Testis (tissue), 3 donors: Measurements from ENCODE around the gene IPO7. TPM values are rescaled to one million over a fixed set of nuclear protein-coding genes. Genes with fewer than 3 reads are reported as not detected.

Experiments used
- DNase-seq: peaks from one replicate; pipeline ENCODE4 v3.0.0-alpha.2; 2019
- H3K27ac ChIP-seq, 2 donors: fragments of 200-600 bp; sonication (generic); one replicate each; pipeline ENCODE4 v1.5.1; 2019
- H3K27me3 ChIP-seq: fragments of 200-600 bp; sonication (generic); one replicate; pipeline ENCODE4 v1.5.1; 2019
- H3K36me3 ChIP-seq: fragments of 200-600 bp; sonication (generic); one replicate; pipeline ENCODE4 v1.5.1; 2017; ENCODE audit warnings: low read depth; ENCODE audit errors: missing control alignments
- H3K4me1 ChIP-seq: fragments of 200-600 bp; sonication (generic); one replicate; pipeline ENCODE4 v1.5.1; 2019
- H3K4me3 ChIP-seq, 2 donors: fragments of 200-600 bp; sonication (generic); one replicate each; pipeline ENCODE4 v1.5.1; 2017 to 2019
- H3K9me3 ChIP-seq: fragments of 200-600 bp; sonication (generic); one replicate; pipeline ENCODE4 v1.5.1; 2017
- CTCF ChIP-seq, 3 experiments: fragments of 450-650 bp in 2 of 3; fragments of 200-600 bp in 1 of 3; sonication (generic) in 1 of 3; IDR thresholded peaks; one replicate each; pipeline ENCODE4 v1.5.1; 2016 to 2019; ENCODE audit warnings: antibody characterized with exemption in 3 of 3, mild to moderate bottlenecking in 2 of 3, moderate library complexity in 1 of 3
- POLR2A ChIP-seq: fragments of 450-650 bp; IDR thresholded peaks from one replicate; pipeline ENCODE4 v1.6.1; 2017; ENCODE audit warnings: antibody characterized with exemption, mild to moderate bottlenecking, moderate library complexity
- WGBS, 2 donors: methylation state at CpG; one replicate each; pipeline ENCODE4 v1.1.5; 2018; 5-methylcytosine and 5-hydroxymethylcytosine counted together
- intact Hi-C: fragments of 100-400 bp; cut with DNase I; formaldehyde crosslinking; loops from one replicate; pipeline ENCODE4 v1.15.1; 2023; ENCODE audit warnings: low total_unique reads
- polyA plus RNA-seq: library from polyadenylated mRNA; stranded (reverse); fragments of 350-450 nt; fragmentation: Illumina TruSeq; extraction: RNeasy Lipid Tissue Mini Kit (QIAGEN cat#74804); gene quantifications from one replicate; pipeline ENCODE4 v1.2.3, GENCODE V29; 2014; ENCODE audit warnings: low read depth, low replicate concordance; ENCODE audit not compliant: insufficient read depth
- total RNA-seq, 2 donors: library from RNA; depleted of rRNA; stranded (reverse); fragments of >200 nt; gene quantifications; one replicate each; pipeline ENCODE4 v1.2.3, GENCODE V29; 2016

The IPO7 gene
- total and polyA plus RNA-seq, 3 donors from 2014 or later = 28.8 to 65.6 (median 51.7) TPM

- peaks cover 7% of the 10 kb centered on the region for H3K4me1 ChIP-seq
- intact Hi-C loops = loop anchor here (2.0 kb wide), 1 partner anchor 146 kb away; the partner anchor contains the start of gene TMEM41B
- WGBS, 2 donors = 0% methylated on average over 21 to 44 of the region's 45 CpGs
- H3K9me3 ChIP-seq = no peaks in the 10 kb centered on the region
- no peaks in the 10 kb centered on the region for H3K36me3 ChIP-seq
- peak; percentile 100 for DNase-seq
- no peaks in the 10 kb centered on the region for H3K27me3 ChIP-seq
- H3K4me3 ChIP-seq = peak within 1 kb of the TSS; percentile 87 to 94
- H3K27ac ChIP-seq = peak within 1 kb of the TSS; percentile 97 to 100
- TF ChIP-seq POLR2A = peak; percentile 90
- TF ChIP-seq CTCF (IDR thresholded peaks at IDR 0.05) = peak in 2 of 3 experiments; percentile 29 to 63
These were observed 76.0 kb downstream of the IPO7 start, which contains the start of gene ZNF143 for GRCh38 chr11:9460322-9461062. Gene ZNF143, plus strand, starts transcription at chr11:9461012. Its CDS starts 10,297 bp downstream, at chr11:9471309.

GRCh38 chr11:9461063-9461759 lies 76.8 kb downstream of the IPO7 start:
- intact Hi-C loops = loop anchor here (2.0 kb wide), 1 partner anchor 146 kb away; the partner anchor contains the start of gene TMEM41B
- no peaks in the 10 kb centered on the region for H3K9me3 ChIP-seq
- 0% methylated on average over 5 to 45 of the region's 57 CpGs for WGBS, 2 donors
- H3K36me3 ChIP-seq = no peaks in the 10 kb centered on the region
- TF ChIP-seq CTCF (IDR thresholded peaks at IDR 0.05) = peak in 1 of 3 experiments; percentile 1
- no peak for TF ChIP-seq POLR2A
- peak overlapping the region; percentile 87 to 94 for H3K4me3 ChIP-seq
- peaks cover 7% of the 10 kb centered on the region for H3K4me1 ChIP-seq
- no peaks in the 10 kb centered on the region for H3K27me3 ChIP-seq
- DNase-seq = peak; percentile 83
- peak overlapping the region; percentile 90 to 100 for H3K27ac ChIP-seq

- WGBS, 2 donors = 0 to 1% methylated on average over 10 of the region's 10 CpGs
- Histone ChIP-seq H3K36me3 (no peaks in the 10 kb centered on the region), H3K4me3 (peak overlapping the region; percentile 87 to 94), H3K27ac (peak overlapping the region; percentile 90 to 100), H3K4me1 (peaks cover 7% of the 10 kb centered on the region), H3K27me3 (no peaks in the 10 kb centered on the region), H3K9me3 (no peaks in the 10 kb centered on the region)
- no peak for DNase-seq
- intact Hi-C loops = loop anchor here (2.0 kb wide), 1 partner anchor 147 kb away; the partner anchor contains the start of gene TMEM41B
- no peak for TF ChIP-seq CTCF (IDR thresholded peaks at IDR 0.05)
- TF ChIP-seq POLR2A = peak; percentile 2
These were observed 77.3 kb downstream of the IPO7 start for GRCh38 chr11:9461760-9462134.

GRCh38 chr11:9462172-9462799 lies 77.8 kb downstream of the IPO7 start:
- peaks cover 7% of the 10 kb centered on the region for H3K4me1 ChIP-seq
- TF ChIP-seq POLR2A = no peak
- TF ChIP-seq CTCF (IDR thresholded peaks at IDR 0.05) = no peak
- peak overlapping the region; percentile 90 to 100 for H3K27ac ChIP-seq
- WGBS, 2 donors = 69 to 71% methylated on average over 16 of the region's 16 CpGs
- intact Hi-C loops = no loop called here
- H3K4me3 ChIP-seq = peak overlapping the region; percentile 87 to 94
- H3K27me3 ChIP-seq = no peaks in the 10 kb centered on the region
- no peaks in the 10 kb centered on the region for H3K36me3 ChIP-seq
- DNase-seq = no peak
- H3K9me3 ChIP-seq = no peaks in the 10 kb centered on the region
